ENCODE results near the gene ARSB. TPM values are rescaled to one million over a fixed set of nuclear protein-coding genes. Genes with fewer than 3 reads are reported as not detected.

The ARSB gene
- total and polyA plus RNA-seq, 3 donors from 2014 or later = 5.3 to 12.9 (median 11.8) TPM

DNA sequence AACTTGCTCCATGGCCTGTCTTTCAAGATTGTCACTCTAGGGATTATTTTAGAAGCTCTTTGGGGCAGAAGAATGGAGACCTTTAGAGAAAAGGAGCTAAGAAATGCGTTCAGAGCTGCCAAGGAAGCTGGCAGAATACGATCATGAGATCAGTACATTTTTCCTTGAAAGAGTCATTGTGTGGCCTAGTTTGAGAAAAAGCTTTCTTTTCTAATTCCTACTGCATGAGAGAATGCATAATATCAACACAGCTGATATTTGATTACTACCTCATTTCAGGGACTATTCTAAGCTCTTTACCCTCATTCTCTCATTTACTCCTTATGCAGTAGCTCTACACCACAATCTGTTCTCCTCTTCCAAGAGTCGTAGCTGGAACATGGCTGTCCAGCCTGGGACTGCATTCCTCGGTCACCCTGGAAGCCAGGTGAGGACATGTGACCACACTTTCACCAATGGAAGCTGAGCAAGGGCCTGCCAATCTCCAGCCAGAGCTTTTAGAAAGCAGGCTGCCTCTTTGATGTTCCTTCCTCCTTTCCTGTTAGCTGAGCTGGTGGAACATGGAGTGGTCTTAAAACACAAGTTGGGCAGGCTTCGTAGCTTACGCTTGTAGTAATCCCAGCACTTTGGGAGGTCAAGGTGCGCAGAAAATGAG is 237.3 kb downstream of the ARSB start:
- WGBS, 2 donors = 70 to 76% methylated on average over 7 of the region's 7 CpGs
- Histone ChIP-seq H3K27me3 (no peaks in the 10 kb centered on the region), H3K4me1 (peaks cover 5% of the 10 kb centered on the region), H3K27ac (no peak overlapping the region), H3K36me3 (ENCODE audit: low read depth, missing control alignments) (no peaks in the 10 kb centered on the region), H3K9me3 (no peaks in the 10 kb centered on the region), H3K4me3 (no peak overlapping the region)
- DNase-seq = no peak
- no peak for TF ChIP-seq POLR2A (IDR thresholded peaks at IDR 0.05)
- TF ChIP-seq, protein P1, sequence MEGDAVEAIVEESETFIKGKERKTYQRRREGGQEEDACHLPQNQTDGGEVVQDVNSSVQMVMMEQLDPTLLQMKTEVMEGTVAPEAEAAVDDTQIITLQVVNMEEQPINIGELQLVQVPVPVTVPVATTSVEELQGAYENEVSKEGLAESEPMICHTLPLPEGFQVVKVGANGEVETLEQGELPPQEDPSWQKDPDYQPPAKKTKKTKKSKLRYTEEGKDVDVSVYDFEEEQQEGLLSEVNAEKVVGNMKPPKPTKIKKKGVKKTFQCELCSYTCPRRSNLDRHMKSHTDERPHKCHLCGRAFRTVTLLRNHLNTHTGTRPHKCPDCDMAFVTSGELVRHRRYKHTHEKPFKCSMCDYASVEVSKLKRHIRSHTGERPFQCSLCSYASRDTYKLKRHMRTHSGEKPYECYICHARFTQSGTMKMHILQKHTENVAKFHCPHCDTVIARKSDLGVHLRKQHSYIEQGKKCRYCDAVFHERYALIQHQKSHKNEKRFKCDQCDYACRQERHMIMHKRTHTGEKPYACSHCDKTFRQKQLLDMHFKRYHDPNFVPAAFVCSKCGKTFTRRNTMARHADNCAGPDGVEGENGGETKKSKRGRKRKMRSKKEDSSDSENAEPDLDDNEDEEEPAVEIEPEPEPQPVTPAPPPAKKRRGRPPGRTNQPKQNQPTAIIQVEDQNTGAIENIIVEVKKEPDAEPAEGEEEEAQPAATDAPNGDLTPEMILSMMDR (IDR thresholded peaks at IDR 0.05) = no peak
- intact Hi-C loops (cut with DNase I; ENCODE audit: low total_unique reads) = no loop called here

DNA sequence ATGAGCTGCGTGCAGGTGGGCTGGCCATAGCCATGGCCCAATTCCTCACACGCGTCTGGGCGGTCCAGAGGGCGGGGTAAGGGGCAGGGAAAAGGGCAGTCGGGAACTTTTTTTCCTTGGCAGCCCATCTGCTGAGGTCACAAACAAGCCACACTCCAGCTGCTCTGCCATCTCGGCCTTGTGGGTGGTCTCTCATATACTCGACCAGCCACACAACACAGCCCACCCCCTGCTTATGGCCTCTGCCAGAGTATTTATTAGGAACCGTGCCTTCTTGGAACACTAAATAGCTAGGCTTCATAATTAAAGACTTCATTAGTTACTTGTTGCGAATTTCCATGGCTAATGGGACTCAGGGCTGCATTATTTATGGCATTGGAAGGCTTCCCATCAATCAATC is 238.1 kb downstream of the ARSB start:
- Histone ChIP-seq H3K27me3 (no peaks in the 10 kb centered on the region), H3K4me1 (peaks cover 5% of the 10 kb centered on the region), H3K4me3 (no peak overlapping the region), H3K9me3 (no peaks in the 10 kb centered on the region), H3K36me3 (ENCODE audit: low read depth, missing control alignments) (no peaks in the 10 kb centered on the region), H3K27ac (no peak overlapping the region)
- no peak for DNase-seq
- WGBS, 2 donors = 49 to 53% methylated on average over 10 of the region's 10 CpGs
- intact Hi-C loops (cut with DNase I; ENCODE audit: low total_unique reads) = no loop called here
- TF ChIP-seq, protein P1 (IDR thresholded peaks at IDR 0.05) = no peak
- no peak for TF ChIP-seq POLR2A (IDR thresholded peaks at IDR 0.05)

DNA sequence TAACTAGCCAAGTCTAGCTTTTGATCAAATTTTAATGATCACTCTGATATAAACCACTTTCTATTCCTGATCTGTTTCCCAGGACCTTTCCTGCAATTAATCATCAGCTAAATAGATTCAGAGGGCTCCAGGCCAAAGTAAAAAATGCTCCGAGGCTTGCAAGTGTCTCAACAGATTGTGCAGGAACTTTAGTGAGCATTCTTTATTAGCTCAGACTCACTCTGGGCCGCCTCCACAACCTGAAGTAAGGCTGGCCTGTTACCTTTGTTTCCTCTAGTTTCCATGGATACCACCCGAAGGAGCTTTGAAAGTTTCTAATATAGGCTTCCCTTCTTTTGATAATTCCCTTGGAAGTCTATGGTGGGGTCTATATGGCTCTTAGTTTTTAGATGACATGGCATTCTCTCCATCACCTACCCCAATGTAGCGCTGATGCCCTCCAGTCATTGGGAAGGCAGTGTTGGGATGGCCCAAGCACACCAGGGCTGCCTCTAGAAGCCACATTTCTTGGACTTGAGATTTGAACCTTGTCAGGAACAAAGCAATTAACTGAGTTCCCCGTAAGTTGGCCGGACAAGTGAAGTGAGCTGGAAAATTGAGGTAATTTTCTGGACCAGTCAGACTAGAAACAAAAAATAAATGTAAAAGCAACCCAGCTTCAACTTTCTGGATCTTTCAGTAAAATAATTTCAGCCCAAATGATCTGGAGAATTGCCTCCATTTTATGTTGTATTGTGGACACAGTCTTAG is 238.9 kb downstream of the ARSB start:
- Histone ChIP-seq H3K9me3 (no peaks in the 10 kb centered on the region), H3K27ac (peak overlapping the region in 1 of 2 donors; percentile 5), H3K4me3 (no peak overlapping the region), H3K4me1 (peaks cover 5% of the 10 kb centered on the region), H3K36me3 (ENCODE audit: low read depth, missing control alignments) (no peaks in the 10 kb centered on the region), H3K27me3 (no peaks in the 10 kb centered on the region)
- intact Hi-C loops (cut with DNase I; ENCODE audit: low total_unique reads) = no loop called here
- 75 to 85% methylated on average over 6 of the region's 6 CpGs for WGBS, 2 donors
- DNase-seq = no peak
- no peak for TF ChIP-seq POLR2A (IDR thresholded peaks at IDR 0.05)
- TF ChIP-seq, protein P1 (IDR thresholded peaks at IDR 0.05) = no peak

DNA sequence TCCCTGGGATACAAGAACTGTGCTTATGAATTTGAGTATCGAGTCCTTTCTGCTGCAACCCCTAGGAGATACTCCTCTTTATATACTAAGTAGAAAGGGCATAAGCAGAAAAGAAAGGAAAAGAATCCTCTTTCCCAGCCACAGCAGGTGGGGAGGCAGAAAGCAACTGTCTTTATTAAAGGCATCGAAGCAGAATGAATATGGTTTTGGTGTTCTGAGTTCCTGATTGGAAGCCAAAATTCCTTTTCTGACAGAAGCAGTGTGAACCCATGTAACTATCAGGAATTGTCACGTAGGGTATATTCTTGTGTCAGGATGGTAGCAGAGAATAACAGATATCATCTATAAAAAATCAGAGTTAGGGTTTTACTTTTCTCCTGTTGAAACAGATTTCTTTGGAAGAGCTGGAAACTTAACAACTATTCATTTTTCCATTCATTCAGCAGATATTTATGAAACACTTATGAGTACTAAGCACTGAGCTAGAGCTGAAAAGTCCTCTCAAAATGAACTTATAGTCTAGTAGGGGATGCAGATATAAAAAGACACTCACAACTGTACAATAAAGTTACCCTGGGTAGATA is 240.1 kb downstream of the ARSB start:
- H3K4me1 ChIP-seq = peaks cover 5% of the 10 kb centered on the region
- H3K27me3 ChIP-seq = no peaks in the 10 kb centered on the region
- intact Hi-C loops (cut with DNase I; ENCODE audit: low total_unique reads) = no loop called here
- no peak for DNase-seq
- no peak overlapping the region for H3K4me3 ChIP-seq
- peak overlapping the region in 1 of 2 donors; percentile 28 for H3K27ac ChIP-seq
- H3K36me3 ChIP-seq (ENCODE audit: low read depth, missing control alignments) = no peaks in the 10 kb centered on the region
- WGBS, 2 donors = 43 to 61% methylated on average over 3 of the region's 3 CpGs
- TF ChIP-seq, protein P1 (IDR thresholded peaks at IDR 0.05) = no peak
- no peak for TF ChIP-seq POLR2A (IDR thresholded peaks at IDR 0.05)
- no peaks in the 10 kb centered on the region for H3K9me3 ChIP-seq
